Fibroblast of mammary gland (primary cell): Measurements from ENCODE around the gene MAP7D1.

Source experiments
- DNase-seq: peaks from one replicate; pipeline ENCODE4 v3.0.0-alpha.2; 2010; ENCODE audit warnings: low read depth
- H3K4me3 ChIP-seq: 2 replicates; pipeline ENCODE4 v1.5.1; 2011; ENCODE audit warnings: low read depth, mild to moderate bottlenecking, low read length, moderate library complexity; ENCODE audit not compliant: control insufficient read depth
- TF ChIP-seq, protein P1 (sequence below): conservative IDR thresholded peaks from 2 replicates; pipeline ENCODE4 v1.5.1; 2011; ENCODE audit warnings: low read depth, low read length, inconsistent platforms; ENCODE audit not compliant: control insufficient read depth, insufficient read depth

MAP7D1 gene

GRCh38 chr1:36160388-36160948, 4.5 kb downstream of the MAP7D1 start:
- DNase-seq = no peak
- H3K4me3 ChIP-seq = peak overlapping the region; percentile 52
- TF ChIP-seq, protein P1, sequence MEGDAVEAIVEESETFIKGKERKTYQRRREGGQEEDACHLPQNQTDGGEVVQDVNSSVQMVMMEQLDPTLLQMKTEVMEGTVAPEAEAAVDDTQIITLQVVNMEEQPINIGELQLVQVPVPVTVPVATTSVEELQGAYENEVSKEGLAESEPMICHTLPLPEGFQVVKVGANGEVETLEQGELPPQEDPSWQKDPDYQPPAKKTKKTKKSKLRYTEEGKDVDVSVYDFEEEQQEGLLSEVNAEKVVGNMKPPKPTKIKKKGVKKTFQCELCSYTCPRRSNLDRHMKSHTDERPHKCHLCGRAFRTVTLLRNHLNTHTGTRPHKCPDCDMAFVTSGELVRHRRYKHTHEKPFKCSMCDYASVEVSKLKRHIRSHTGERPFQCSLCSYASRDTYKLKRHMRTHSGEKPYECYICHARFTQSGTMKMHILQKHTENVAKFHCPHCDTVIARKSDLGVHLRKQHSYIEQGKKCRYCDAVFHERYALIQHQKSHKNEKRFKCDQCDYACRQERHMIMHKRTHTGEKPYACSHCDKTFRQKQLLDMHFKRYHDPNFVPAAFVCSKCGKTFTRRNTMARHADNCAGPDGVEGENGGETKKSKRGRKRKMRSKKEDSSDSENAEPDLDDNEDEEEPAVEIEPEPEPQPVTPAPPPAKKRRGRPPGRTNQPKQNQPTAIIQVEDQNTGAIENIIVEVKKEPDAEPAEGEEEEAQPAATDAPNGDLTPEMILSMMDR = no peak

- peak overlapping the region; percentile 52 for H3K4me3 ChIP-seq
- TF ChIP-seq, protein P1 = peak; percentile 40
- peak; percentile 68 for DNase-seq
These were observed 5.1 kb downstream of the MAP7D1 start for GRCh38 chr1:36160949-36161485.

GRCh38 chr1:36161641-36162531, 5.9 kb downstream of the MAP7D1 start:
- DNase-seq = peak; percentile 46
- TF ChIP-seq, protein P1 = no peak
- H3K4me3 ChIP-seq = peak overlapping the region; percentile 52

GRCh38 chr1:36162680-36163239, 6.8 kb downstream of the MAP7D1 start:
- H3K4me3 ChIP-seq = no peak overlapping the region
- TF ChIP-seq, protein P1 = no peak

GRCh38 chr1:36163426-36163825, 7.5 kb downstream of the MAP7D1 start:
- TF ChIP-seq, protein P1 = no peak
- no peak overlapping the region for H3K4me3 ChIP-seq
- no peak for DNase-seq

More at GRCh38 chr1:36162680-36163239, 6.8 kb downstream of the MAP7D1 start:
- DNase-seq = no peak

- TF ChIP-seq, protein P1 = no peak
- no peak for DNase-seq
- no peak overlapping the region for H3K4me3 ChIP-seq
These were observed 8.4 kb downstream of the MAP7D1 start for GRCh38 chr1:36164361-36164760.
